RPMI7951 (cell line): ENCODE data around the gene SLC12A1. TPM values are rescaled to one million over a fixed set of nuclear protein-coding genes. Genes with fewer than 3 reads are reported as not detected.

Experiments
- DNase-seq: peaks from one replicate; pipeline ENCODE4 v3.0.0-alpha.2; 2012; ENCODE audit warnings: low read depth
- total RNA-seq: library from RNA; depleted of rRNA; stranded (reverse); fragments of >200 nt; shearing (Covaris generic); gene quantifications from 2 replicates; pipeline ENCODE4 v1.2.3, GENCODE V29; 2014; rRNA removed

Gene SLC12A1
- 0.10 TPM in 1 of 2 replicates, not detected in the other for total RNA-seq

- no peak for DNase-seq
These were observed at the start of gene SLC12A1 for GRCh38 chr15:48205981-48206380. Gene SLC12A1 (plus strand): TSS chr15:48206302. CDS start chr15:48207720, 1,418 bp downstream.

- DNase-seq: no peak
These were observed 37.5 kb upstream of the SLC12A1 start for GRCh38 chr15:48168616-48169015.

- DNase-seq: no peak
These were observed 35.1 kb upstream of the SLC12A1 start for GRCh38 chr15:48170981-48171380.

GRCh38 chr15:48175126-48175525, 31.0 kb upstream of the SLC12A1 start:
- DNase-seq: no peak

- peak; percentile 66 for DNase-seq
These were observed 30.0 kb upstream of the SLC12A1 start for GRCh38 chr15:48176112-48176511.

GRCh38 chr15:48176957-48177356, 29.1 kb upstream of the SLC12A1 start:
- DNase-seq: no peak

- peak; percentile 53 for DNase-seq
These were observed 28.7 kb upstream of the SLC12A1 start for GRCh38 chr15:48177383-48177765.

GRCh38 chr15:48177766-48178647, 28.1 kb upstream of the SLC12A1 start, which contains the start of gene MYEF2:
Gene MYEF2 (minus strand): TSS chr15:48178295. CDS start chr15:48178237, 58 bp downstream.
- DNase-seq: peak; percentile 77

- no peak for DNase-seq
These were observed 27.5 kb upstream of the SLC12A1 start for GRCh38 chr15:48178648-48178931.

- no peak for DNase-seq
These were observed 23.4 kb upstream of the SLC12A1 start for GRCh38 chr15:48182749-48183148.

- no peak for DNase-seq
These were observed 20.6 kb upstream of the SLC12A1 start for GRCh38 chr15:48185529-48185928.

- no peak for DNase-seq
These were observed 19.8 kb upstream of the SLC12A1 start for GRCh38 chr15:48186271-48186670.

GRCh38 chr15:48190932-48191573, 15.0 kb upstream of the SLC12A1 start:
- DNase-seq: peak; percentile 65

- no peak for DNase-seq
These were observed 14.4 kb upstream of the SLC12A1 start, which contains the start of gene CTXN2 for GRCh38 chr15:48191574-48192225. Gene CTXN2 (plus strand): TSS chr15:48191665. CDS start chr15:48201301, 9,636 bp downstream.

GRCh38 chr15:48202068-48202467, 4.0 kb upstream of the SLC12A1 start:
- no peak for DNase-seq

- DNase-seq: no peak
These were observed 15.2 kb downstream of the SLC12A1 start for GRCh38 chr15:48221261-48221660.

GRCh38 chr15:48221885-48222284, 15.8 kb downstream of the SLC12A1 start:
- no peak for DNase-seq

GRCh38 chr15:48222627-48223026, 16.5 kb downstream of the SLC12A1 start:
- DNase-seq: no peak

GRCh38 chr15:48225771-48226170, 19.7 kb downstream of the SLC12A1 start:
- DNase-seq: no peak

- DNase-seq: no peak
These were observed 24.4 kb downstream of the SLC12A1 start for GRCh38 chr15:48230498-48230897.

GRCh38 chr15:48233246-48233645, 27.1 kb downstream of the SLC12A1 start:
- DNase-seq: no peak

- DNase-seq: no peak
These were observed 33.2 kb downstream of the SLC12A1 start for GRCh38 chr15:48239334-48239733.
